Endothelial cell of umbilical vein (primary cell): ENCODE results near the gene CREBL2. TPM values are rescaled to one million over a fixed set of nuclear protein-coding genes. Genes with fewer than 3 reads are reported as not detected.

Experiments used
- BruUV-seq: library from RNA; stranded (reverse); fragments of 400-500 nt; replicated peaks from 2 replicates; lab custom pipeline; 2021; lab: Mats Ljungman, UMichigan
- CTCF ChIA-PET: fragments of 300-600, 350-600 bp; sonication (Branson Sonifier 250); formaldehyde crosslinking; loops from one replicate; lab custom pipeline; 2021; ENCODE audit warnings: antibody characterized with exemption, inconsistent platforms; lab: Charles Lee
- POLR2A ChIA-PET: fragments of 300-600, 350-600 bp; sonication (Branson Sonifier 250); formaldehyde crosslinking; loops from one replicate; lab custom pipeline; 2021; ENCODE audit warnings: antibody characterized with exemption, inconsistent platforms; lab: Charles Lee
- DNase-seq: peaks from one replicate; pipeline ENCODE4 v3.0.0-alpha.2; 2011; ENCODE audit warnings: low read depth, low spot score
- FAIRE-seq: peaks from 2 replicates; lab custom pipeline; 2011; peaks lifted over from hg19 to GRCh38; lab: Jason Lieb, UNC
- H2AFZ ChIP-seq: 2 replicates; pipeline ENCODE4 v1.6.0; 2012; ENCODE audit warnings: low read depth, low read length, control low read depth, inconsistent platforms
- H3K27ac ChIP-seq: 2 replicates; pipeline ENCODE4 v1.5.1; 2011; ENCODE audit warnings: low read depth, mild to moderate bottlenecking, control low read depth, low read length, moderate library complexity; ENCODE audit not compliant: insufficient read depth
- H3K27me3 ChIP-seq, 2 experiments: 2 replicates each; pipeline versions ENCODE4 v1.6.0 to v1.6.1; 2011; ENCODE audit warnings: low read length in 2 of 2, mixed read lengths in 1 of 2; ENCODE audit not compliant: control insufficient read depth in 2 of 2, insufficient read depth in 2 of 2
- H3K36me3 ChIP-seq, 2 experiments: 2 replicates in 1 of 2; 3 replicates in 1 of 2; pipeline ENCODE4 v1.5.1; 2011; ENCODE audit warnings: low read length in 2 of 2, mild to moderate bottlenecking in 1 of 2, moderate library complexity in 1 of 2; ENCODE audit not compliant: control insufficient read depth in 2 of 2, insufficient read depth in 2 of 2; ENCODE audit errors: extremely low read depth in 1 of 2
- H3K4me1 ChIP-seq: 3 replicates; pipeline ENCODE4 v1.5.1; 2011; ENCODE audit warnings: mild to moderate bottlenecking, low read length; ENCODE audit not compliant: control insufficient read depth, insufficient read depth; ENCODE audit errors: extremely low read depth
- H3K4me2 ChIP-seq: 2 replicates; pipeline ENCODE4 v1.6.1; 2011; ENCODE audit warnings: low read length, control low read depth, mixed read lengths; ENCODE audit not compliant: insufficient read depth
- H3K4me3 ChIP-seq, 3 experiments: fragments of 200-600 bp in 1 of 3; sonication (generic), shearing (Covaris generic) in 1 of 3; replicated peaks in 1 of 3; 2 replicates each; pipeline ENCODE4 v1.5.1; 2011 to 2016; ENCODE audit warnings: control low read depth in 3 of 3, low read length in 3 of 3, mild to moderate bottlenecking in 2 of 3, inconsistent platforms in 1 of 3, low read depth in 1 of 3, moderate library complexity in 1 of 3; ENCODE audit not compliant: insufficient read depth in 1 of 3
- H3K79me2 ChIP-seq: 2 replicates; pipeline ENCODE4 v1.6.0; 2012; ENCODE audit warnings: low read length, inconsistent platforms; ENCODE audit not compliant: control insufficient read depth, insufficient read depth
- H3K9ac ChIP-seq: replicated peaks from 2 replicates; pipeline ENCODE3; 2011; ENCODE audit warnings: low read length, control low read depth; ENCODE audit not compliant: insufficient read depth; ENCODE audit errors: extremely low read depth
- H3K9me1 ChIP-seq: replicated peaks from 3 replicates; pipeline ENCODE4 v1.6.0; 2011; ENCODE audit warnings: mild to moderate bottlenecking, low read length; ENCODE audit not compliant: control insufficient read depth, insufficient read depth; ENCODE audit errors: extremely low read depth
- H3K9me3 ChIP-seq: replicated peaks from 2 replicates; pipeline ENCODE4 v1.5.1; 2012; ENCODE audit warnings: low read length, inconsistent platforms; ENCODE audit not compliant: control insufficient read depth, insufficient read depth
- H4K20me1 ChIP-seq: replicated peaks from 2 replicates; pipeline ENCODE3; 2011; ENCODE audit warnings: mild to moderate bottlenecking, low read length; ENCODE audit not compliant: control insufficient read depth, insufficient read depth; ENCODE audit errors: extremely low read depth
- EZH2 ChIP-seq: IDR thresholded peaks from 2 replicates; pipeline ENCODE4 v1.6.1; 2012; ENCODE audit warnings: borderline replicate concordance, low read depth, mild to moderate bottlenecking, moderate library complexity, low read length, inconsistent platforms; ENCODE audit not compliant: severe bottlenecking
- FOS ChIP-seq: IDR thresholded peaks from 2 replicates; pipeline ENCODE4 v1.6.1; 2011; ENCODE audit warnings: mild to moderate bottlenecking, low read length, moderate library complexity, borderline replicate concordance; ENCODE audit not compliant: insufficient read depth
- GATA2 ChIP-seq: IDR thresholded peaks from 2 replicates; pipeline ENCODE4 v1.7.0; 2011; ENCODE audit warnings: low read depth, mild to moderate bottlenecking, moderate library complexity, mixed read lengths, low read length; ENCODE audit not compliant: insufficient read length, insufficient read depth
- JUN ChIP-seq: IDR thresholded peaks from 2 replicates; pipeline ENCODE4 v1.6.1; 2011; ENCODE audit warnings: borderline replicate concordance, low read depth; ENCODE audit not compliant: insufficient read length, insufficient read depth
- MAX ChIP-seq: IDR thresholded peaks from 2 replicates; pipeline ENCODE4 v1.6.1; 2011; ENCODE audit not compliant: insufficient read depth, insufficient read length
- MYC ChIP-seq: IDR thresholded peaks from one replicate; pipeline ENCODE4 v1.6.1; 2011; ENCODE audit warnings: mild to moderate bottlenecking, low read depth, low read length
- POLR2A ChIP-seq: IDR thresholded peaks from 2 replicates; pipeline ENCODE4 v1.6.1; 2012; ENCODE audit warnings: low read depth, mild to moderate bottlenecking, control low read depth, low read length
- POLR2AphosphoS5 ChIP-seq: IDR thresholded peaks from 2 replicates; pipeline ENCODE4 v1.6.1; 2012; ENCODE audit warnings: low read depth, mild to moderate bottlenecking, control low read depth, low read length, moderate library complexity; ENCODE audit not compliant: insufficient read depth
- dilution Hi-C: fragments of 300-500 bp; cut with MboI; formaldehyde crosslinking; loops from one replicate; pipeline ENCODE4 v1.15.0; 2019; ENCODE audit warnings: low sequenced_read_pairs; ENCODE audit not compliant: extremely low pct_ligation_motif_present
- intact Hi-C: fragments of 100-400 bp; cut with micrococcal nuclease; formaldehyde crosslinking; loops from one replicate; pipeline ENCODE4 v1.10.0; 2022
- polyA plus RNA-seq, 4 experiments: library from polyadenylated mRNA; depleted of rRNA in 3 of 4; stranded (reverse) in 3 of 4; unstranded in 1 of 4; fragments of >200 nt; gene quantifications; 2 replicates each; pipeline versions ENCODE4 v1.2.1 to v1.2.3, GENCODE V29; 2011 to 2012; ENCODE audit warnings: missing spikeins in 1 of 4
- total RNA-seq: library from RNA; stranded (reverse); gene quantifications from 2 replicates; pipeline ENCODE4 v1.2.3, GENCODE V29; 2021
- TF ChIP-seq, protein P1 (sequence below), 2 donors: IDR thresholded peaks; 1 replicate in 1 of 2; 2 replicates in 1 of 2; pipeline ENCODE4 v1.5.1; 2011; ENCODE audit warnings: low read length in 2 of 2, mild to moderate bottlenecking in 2 of 2, moderate library complexity in 2 of 2, control low read depth in 1 of 2, inconsistent platforms in 1 of 2, low read depth in 1 of 2; ENCODE audit not compliant: insufficient read depth in 1 of 2; ENCODE audit errors: extremely low read depth in 1 of 2

The CREBL2 gene
- total and polyA plus RNA-seq, 2 donors (not counting 3 experiments of a cell fraction or from before 2014, with no cell fraction given) = 10.5 to 19.4 TPM

- H3K27ac ChIP-seq = no peak overlapping the region
- no peak for TF ChIP-seq EZH2
- TF ChIP-seq MAX = no peak
- no peak for TF ChIP-seq POLR2AphosphoS5
- TF ChIP-seq MYC = no peak
- no peak for TF ChIP-seq JUN
- no peak for TF ChIP-seq FOS
- no peak for TF ChIP-seq GATA2
- TF ChIP-seq, protein P1, sequence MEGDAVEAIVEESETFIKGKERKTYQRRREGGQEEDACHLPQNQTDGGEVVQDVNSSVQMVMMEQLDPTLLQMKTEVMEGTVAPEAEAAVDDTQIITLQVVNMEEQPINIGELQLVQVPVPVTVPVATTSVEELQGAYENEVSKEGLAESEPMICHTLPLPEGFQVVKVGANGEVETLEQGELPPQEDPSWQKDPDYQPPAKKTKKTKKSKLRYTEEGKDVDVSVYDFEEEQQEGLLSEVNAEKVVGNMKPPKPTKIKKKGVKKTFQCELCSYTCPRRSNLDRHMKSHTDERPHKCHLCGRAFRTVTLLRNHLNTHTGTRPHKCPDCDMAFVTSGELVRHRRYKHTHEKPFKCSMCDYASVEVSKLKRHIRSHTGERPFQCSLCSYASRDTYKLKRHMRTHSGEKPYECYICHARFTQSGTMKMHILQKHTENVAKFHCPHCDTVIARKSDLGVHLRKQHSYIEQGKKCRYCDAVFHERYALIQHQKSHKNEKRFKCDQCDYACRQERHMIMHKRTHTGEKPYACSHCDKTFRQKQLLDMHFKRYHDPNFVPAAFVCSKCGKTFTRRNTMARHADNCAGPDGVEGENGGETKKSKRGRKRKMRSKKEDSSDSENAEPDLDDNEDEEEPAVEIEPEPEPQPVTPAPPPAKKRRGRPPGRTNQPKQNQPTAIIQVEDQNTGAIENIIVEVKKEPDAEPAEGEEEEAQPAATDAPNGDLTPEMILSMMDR (IDR thresholded peaks at IDR 0.05; ENCODE audit: extremely low read depth in 1 of 2, insufficient read depth in 1 of 2, low read depth in 1 of 2, low read length in 2 of 2) = no peak
- TF ChIP-seq POLR2A = no peak
- no peaks in the 10 kb centered on the region for H3K9me3 ChIP-seq
- H4K20me1 ChIP-seq = no peaks in the 10 kb centered on the region
- FAIRE-seq (no peak), DNase-seq (no peak)
- H3K4me1 ChIP-seq = peaks cover 2% of the 10 kb centered on the region
- no peaks in the 10 kb centered on the region for H3K79me2 ChIP-seq
- H3K27me3 ChIP-seq = peaks cover 4 to 10% of the 10 kb centered on the region in 2 experiments
- no peaks in the 10 kb centered on the region for H3K9me1 ChIP-seq
- BruUV-seq = no TSS peak
- no peak overlapping the region for H3K4me2 ChIP-seq
- CTCF ChIA-PET = no interaction called here
- POLR2A ChIA-PET = no interaction called here
- no peak overlapping the region for H3K9ac ChIP-seq
- no peak overlapping the region for H3K4me3 ChIP-seq
- intact Hi-C loops = no loop called here
- H3K36me3 ChIP-seq = no peaks in the 10 kb centered on the region
- no peak overlapping the region for H2AFZ ChIP-seq
- dilution Hi-C loops = no loop called here
These were observed 28.0 kb upstream of the CREBL2 start for GRCh38 chr12:12583510-12584178.
